GM12865 (cell line): ENCODE data around the gene ARRDC5.
A peak's percentile ranks its signal among the peaks of the same experiment; 100 is the strongest.

ENCODE experiments used
- DNase-seq: peaks from one replicate; pipeline ENCODE4 v3.0.0; 2010; ENCODE audit warnings: low read depth
- H3K4me3 ChIP-seq: 2 replicates; pipeline ENCODE4 v1.5.1; 2011; ENCODE audit warnings: mild to moderate bottlenecking, low read depth, low read length, control low read depth
- TF ChIP-seq, protein P1 (sequence below): IDR thresholded peaks from 2 replicates; pipeline ENCODE4 v1.5.1; 2011; ENCODE audit warnings: low read length, control low read depth, low read depth, inconsistent platforms; ENCODE audit not compliant: insufficient read depth; ENCODE audit errors: missing control alignments

ARRDC5 gene

DNA sequence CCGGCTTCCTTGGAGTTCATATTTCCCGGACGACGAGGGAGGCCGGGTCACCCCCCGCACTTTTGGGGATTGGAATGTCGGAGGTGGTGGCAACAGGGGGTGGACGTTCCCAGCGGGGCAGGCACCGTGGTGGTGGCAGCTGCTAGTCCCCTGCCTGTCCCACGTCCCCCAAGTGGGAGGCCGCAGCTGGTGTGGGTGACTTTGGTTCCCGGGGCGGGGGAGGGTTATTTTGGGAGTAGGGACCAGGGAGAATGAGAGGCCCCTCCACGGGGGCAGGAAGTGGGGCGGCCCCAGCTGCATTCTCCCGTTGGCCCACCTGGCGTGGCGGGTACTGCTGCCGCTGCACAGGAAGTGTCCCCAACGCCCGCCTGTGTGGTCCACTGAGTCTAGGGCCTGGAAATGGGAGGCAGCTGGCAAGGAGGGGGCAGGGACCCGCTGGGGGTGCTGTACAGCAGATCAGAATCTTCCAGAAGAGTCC is 24.2 kb downstream of the ARRDC5 start:
- DNase-seq = no peak
- TF ChIP-seq, protein P1, sequence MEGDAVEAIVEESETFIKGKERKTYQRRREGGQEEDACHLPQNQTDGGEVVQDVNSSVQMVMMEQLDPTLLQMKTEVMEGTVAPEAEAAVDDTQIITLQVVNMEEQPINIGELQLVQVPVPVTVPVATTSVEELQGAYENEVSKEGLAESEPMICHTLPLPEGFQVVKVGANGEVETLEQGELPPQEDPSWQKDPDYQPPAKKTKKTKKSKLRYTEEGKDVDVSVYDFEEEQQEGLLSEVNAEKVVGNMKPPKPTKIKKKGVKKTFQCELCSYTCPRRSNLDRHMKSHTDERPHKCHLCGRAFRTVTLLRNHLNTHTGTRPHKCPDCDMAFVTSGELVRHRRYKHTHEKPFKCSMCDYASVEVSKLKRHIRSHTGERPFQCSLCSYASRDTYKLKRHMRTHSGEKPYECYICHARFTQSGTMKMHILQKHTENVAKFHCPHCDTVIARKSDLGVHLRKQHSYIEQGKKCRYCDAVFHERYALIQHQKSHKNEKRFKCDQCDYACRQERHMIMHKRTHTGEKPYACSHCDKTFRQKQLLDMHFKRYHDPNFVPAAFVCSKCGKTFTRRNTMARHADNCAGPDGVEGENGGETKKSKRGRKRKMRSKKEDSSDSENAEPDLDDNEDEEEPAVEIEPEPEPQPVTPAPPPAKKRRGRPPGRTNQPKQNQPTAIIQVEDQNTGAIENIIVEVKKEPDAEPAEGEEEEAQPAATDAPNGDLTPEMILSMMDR = no peak
- no peak overlapping the region for H3K4me3 ChIP-seq

DNA sequence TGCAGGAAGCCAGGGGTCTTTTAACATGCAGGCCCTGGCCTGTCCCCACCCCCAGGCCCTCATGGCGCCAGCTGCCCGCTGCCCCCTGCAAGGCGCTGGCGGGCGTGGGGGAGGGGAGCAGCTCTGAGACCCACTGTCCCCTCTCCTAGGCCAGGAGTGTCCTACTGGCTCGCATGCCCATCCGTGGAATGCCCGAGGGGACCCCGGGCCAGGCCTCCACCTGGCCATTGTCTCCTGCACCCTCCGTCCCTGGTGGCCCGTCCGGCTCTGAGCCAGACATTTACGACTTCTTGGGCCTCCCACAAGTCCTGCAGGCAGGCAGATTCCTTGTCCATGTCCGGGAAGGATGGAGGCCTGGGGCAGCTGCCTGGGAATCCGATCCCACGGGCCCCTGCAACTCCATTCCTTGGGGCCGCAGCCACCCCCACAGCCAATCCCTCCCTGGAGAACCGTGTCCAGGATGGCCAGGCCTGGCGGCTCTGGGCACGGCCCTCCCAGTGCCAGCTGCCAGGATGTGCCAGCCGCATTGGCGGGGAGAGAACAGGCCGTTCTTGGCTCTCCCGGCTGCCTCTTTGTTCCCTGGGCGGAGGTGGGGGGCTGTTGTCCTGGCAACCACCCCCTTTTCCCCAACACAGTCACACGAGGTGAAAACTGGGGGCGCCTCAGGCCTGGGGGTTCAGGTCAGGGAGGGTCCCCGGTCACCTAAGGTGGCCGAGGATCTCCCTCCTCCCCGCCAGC is 24.8 kb downstream of the ARRDC5 start:
- DNase-seq = no peak
- TF ChIP-seq, protein P1 = no peak
- H3K4me3 ChIP-seq = no peak overlapping the region

DNA sequence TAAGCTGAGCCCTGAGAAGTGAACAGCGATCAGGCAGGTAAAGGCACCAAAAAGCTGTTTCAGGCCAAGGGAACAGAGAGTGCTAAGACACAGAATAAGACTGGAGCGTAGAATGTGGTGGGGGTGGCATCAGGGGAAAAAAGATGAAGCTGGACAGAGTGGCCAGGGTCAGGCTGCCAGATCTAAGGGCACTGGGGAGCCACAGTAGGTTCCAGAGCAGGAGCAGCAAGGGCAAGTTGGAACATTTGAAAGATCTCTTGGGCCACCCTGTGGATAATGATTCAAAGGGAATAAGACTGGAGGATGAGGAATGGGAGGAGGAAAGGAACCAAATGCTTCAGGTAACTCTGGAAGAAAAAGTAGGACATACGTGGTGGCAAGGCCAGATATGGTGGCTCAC is 28.8 kb downstream of the ARRDC5 start:
- TF ChIP-seq, protein P1 = no peak
- H3K4me3 ChIP-seq = no peak overlapping the region
- no peak for DNase-seq

DNA sequence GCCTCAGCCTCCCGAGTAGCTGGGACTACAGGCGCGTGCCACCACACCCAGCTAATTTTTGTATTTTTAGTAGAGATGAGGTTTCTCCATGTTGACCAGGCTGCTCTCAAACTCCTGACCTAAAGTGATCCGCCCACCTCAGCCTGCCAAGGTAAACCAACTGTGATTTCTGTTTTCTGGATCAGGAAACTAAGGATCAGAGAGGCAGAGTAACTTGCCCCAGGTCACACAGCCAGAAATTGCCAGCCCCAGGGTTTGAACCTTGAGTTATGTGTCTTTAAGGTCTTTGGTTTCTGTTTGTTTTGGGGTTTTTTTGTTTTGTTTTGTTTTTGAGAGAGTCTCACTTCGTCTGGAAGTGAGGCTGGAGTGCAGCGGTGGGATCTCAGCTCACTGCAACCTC is 31.0 kb downstream of the ARRDC5 start:
- TF ChIP-seq, protein P1 = no peak
- DNase-seq = no peak
- H3K4me3 ChIP-seq = no peak overlapping the region

DNA sequence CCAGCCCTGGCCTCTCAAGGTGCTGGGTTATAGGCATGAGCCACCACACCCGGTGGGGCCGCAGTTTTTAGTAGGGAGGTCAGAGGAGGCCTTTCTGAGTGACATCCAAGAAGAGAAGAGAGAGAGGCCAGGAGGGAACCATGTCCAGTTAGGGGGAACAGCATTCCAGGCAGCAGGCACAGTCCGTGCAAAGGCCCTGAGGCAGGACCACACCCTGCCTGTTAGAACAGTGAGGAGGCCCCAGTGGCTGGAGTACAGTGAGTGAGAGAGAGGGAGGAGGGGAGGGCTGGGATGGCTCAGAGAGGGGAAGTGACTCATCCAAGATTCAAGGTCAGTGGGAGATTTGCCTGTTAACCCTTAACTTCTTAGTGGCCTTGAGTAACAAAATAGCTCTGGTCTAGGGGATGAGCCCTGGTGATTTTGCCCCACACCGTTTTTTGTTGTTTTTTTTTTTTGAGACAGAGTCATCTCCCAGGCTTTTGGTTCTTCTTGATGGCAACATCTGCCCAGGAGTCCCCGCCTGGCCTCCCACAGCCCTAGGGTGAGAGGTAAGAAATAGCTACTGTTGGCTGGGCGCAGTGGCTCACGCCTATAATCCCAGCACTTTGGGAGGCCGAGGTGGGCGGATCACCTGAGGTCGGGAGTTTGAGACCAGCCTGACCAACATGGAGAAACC is 32.5 kb downstream of the ARRDC5 start:
- H3K4me3 ChIP-seq = no peak overlapping the region
- TF ChIP-seq, protein P1 = no peak
- DNase-seq = peak; percentile 49

DNA sequence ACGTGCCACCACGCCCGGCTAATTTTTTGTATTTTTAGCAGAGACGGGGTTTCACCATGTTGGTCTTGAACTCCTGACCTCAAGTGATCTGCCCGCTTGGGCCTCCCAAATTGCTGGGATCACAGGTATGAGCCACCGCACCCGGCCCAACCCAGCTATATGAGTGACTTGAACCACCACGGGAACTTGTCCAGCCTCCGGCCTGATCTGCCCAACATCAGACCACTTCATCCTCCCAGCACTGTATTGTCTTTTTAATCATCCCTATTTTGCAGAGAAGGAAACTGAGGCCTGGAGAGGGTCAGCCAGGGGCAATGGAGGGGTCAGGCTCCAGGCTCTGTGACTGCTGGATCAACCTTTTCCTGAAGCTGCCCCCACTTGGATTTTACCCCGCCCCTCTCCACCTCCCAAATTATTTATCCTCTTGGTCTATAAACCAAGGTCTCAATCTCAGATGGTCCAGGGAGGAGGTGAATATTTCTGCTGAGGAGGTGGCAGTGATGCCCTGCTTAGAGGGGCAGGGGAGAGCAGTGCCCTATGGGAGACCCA is 34.3 kb downstream of the ARRDC5 start:
- no peak overlapping the region for H3K4me3 ChIP-seq
- TF ChIP-seq, protein P1 = no peak
- DNase-seq = no peak
